ENCODE results near the gene KCTD13.

The KCTD13 gene

DNA sequence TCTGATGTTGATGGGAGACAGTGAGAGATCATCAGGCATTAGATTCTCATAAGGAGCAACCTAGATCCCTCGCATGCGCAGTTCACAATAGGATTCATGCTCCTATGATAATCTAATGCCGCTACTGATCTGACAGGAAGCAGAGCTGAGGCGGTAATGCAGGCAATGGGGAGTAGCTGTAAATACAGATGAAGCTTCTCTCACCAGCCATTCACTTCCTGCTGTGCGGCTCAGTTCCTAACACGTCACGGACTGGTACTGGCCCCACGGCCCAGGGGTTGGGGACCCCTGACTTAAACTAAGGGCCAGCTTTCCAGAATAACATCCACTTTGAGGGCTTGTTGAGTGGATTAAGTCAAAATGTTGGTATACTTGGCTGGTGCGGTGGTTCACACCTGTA is 33.3 kb upstream of the KCTD13 start:
- DNase-seq (ENCODE audit: extremely low read depth, low read depth): no peak
- TF ChIP-seq, protein P1, sequence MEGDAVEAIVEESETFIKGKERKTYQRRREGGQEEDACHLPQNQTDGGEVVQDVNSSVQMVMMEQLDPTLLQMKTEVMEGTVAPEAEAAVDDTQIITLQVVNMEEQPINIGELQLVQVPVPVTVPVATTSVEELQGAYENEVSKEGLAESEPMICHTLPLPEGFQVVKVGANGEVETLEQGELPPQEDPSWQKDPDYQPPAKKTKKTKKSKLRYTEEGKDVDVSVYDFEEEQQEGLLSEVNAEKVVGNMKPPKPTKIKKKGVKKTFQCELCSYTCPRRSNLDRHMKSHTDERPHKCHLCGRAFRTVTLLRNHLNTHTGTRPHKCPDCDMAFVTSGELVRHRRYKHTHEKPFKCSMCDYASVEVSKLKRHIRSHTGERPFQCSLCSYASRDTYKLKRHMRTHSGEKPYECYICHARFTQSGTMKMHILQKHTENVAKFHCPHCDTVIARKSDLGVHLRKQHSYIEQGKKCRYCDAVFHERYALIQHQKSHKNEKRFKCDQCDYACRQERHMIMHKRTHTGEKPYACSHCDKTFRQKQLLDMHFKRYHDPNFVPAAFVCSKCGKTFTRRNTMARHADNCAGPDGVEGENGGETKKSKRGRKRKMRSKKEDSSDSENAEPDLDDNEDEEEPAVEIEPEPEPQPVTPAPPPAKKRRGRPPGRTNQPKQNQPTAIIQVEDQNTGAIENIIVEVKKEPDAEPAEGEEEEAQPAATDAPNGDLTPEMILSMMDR (IDR thresholded peaks at IDR 0.05; ENCODE audit: low read depth, low read length): no peak

DNA sequence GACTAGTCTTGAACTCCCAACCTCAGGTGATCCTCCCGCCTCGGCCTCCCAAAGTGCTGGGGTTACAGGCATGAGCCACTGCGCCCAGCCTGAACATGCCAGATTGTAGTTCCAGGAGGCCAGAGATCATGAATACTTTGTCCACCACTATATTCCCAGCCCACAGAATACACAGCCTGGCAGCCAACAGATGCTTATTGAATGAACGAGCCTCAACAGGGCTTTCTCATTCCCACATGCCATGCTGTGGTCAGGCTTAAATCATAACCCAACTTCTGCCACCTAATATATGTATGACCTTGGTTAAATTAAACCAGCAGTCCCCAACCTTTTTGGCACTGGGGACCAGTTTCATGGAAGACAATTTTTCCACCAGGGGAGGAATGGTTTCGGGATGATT is 32.7 kb upstream of the KCTD13 start:
- DNase-seq (ENCODE audit: extremely low read depth, low read depth): no peak
- TF ChIP-seq, protein P1 (IDR thresholded peaks at IDR 0.05; ENCODE audit: low read depth, low read length): no peak

DNA sequence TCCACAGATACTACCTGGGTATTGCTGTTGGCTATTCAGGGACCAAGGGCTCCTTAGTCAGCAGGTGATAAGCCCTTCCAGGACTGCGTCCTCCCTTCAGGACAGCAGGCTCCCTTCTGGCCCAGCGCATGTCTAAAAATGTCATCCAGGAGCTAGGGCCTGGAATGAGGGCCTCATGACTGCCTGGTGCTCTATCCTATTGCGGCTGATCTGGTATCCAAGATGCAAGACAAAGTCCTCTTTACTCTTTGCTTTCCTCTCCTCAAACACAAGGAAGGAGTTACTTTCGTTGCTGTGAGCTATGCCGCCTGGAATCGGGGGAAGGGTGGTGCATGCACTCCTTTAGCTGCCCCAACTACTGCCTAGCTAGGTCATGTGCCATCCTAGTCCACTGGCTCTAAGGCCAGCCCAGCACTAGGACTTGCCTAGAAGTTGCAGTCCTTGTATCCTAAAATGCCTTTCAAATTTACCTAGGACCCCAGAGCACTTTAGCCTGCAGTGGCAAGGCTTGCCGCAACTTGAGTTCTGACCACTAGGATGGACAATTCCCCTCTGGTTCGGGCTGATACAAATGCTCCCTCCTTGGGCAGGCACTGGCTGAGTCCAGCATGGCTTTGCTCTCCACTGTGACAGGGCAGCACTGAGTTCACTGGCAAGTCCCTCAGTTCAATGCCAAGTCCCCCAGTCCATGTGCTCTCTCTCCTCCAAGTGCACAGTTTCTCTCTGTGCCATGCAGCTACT is 25.8 kb upstream of the KCTD13 start:
- TF ChIP-seq, protein P1 (IDR thresholded peaks at IDR 0.05; ENCODE audit: low read depth, low read length): no peak
- DNase-seq (ENCODE audit: extremely low read depth, low read depth): no peak

DNA sequence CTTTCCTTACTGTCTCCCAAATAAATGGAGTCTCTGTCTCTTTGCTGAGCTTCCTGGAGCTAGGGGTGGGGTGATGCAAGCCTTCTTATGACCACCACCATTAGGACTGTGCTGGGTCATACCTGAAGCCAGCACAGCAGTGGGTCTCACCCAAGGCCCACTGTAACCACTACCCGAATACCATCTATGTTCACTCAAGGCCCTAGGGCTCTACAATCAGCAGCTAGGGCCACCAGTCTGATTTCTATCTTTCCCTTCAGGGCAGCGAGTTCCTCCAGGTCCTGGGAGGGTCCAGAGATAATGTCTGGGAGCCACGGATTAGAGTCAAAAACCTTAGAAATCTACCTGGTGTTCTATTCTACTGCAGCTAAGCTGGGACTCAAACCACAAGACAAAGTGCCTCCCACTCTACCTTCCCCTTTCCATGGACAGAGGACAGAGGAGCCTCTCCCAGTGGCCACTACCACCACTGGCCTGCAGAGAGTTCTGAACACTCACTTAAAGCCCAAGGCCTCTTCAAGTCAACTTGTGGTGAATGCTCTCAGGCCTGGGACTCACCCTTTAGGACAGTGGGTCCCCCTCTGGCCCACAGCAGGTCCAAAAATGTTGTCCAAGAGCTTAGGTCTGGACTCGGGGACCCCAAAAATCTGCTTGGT is 24.9 kb upstream of the KCTD13 start:
- DNase-seq (ENCODE audit: extremely low read depth, low read depth): no peak
- TF ChIP-seq, protein P1 (IDR thresholded peaks at IDR 0.05; ENCODE audit: low read depth, low read length): no peak

DNA sequence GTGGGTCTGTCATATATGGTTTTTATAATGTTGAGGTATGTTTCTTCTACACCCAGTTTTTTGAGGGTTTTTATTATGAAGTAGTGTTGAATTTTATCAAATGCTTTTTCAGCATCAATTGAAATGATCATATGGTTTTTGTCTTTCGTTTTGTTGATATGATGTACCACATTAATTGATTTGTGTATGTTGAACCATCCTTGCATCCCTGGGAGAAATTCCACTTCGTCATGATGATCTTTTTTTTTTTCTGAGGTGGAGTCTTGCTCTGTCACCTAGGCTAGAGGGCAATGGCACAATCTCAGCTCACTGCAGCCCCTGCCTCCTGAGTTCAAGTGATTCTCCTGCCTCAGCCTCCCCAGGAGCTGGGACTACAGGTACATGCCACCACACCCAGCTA is 21.9 kb upstream of the KCTD13 start:
- TF ChIP-seq, protein P1 (IDR thresholded peaks at IDR 0.05; ENCODE audit: low read depth, low read length): no peak
- DNase-seq (ENCODE audit: extremely low read depth, low read depth): no peak

DNA sequence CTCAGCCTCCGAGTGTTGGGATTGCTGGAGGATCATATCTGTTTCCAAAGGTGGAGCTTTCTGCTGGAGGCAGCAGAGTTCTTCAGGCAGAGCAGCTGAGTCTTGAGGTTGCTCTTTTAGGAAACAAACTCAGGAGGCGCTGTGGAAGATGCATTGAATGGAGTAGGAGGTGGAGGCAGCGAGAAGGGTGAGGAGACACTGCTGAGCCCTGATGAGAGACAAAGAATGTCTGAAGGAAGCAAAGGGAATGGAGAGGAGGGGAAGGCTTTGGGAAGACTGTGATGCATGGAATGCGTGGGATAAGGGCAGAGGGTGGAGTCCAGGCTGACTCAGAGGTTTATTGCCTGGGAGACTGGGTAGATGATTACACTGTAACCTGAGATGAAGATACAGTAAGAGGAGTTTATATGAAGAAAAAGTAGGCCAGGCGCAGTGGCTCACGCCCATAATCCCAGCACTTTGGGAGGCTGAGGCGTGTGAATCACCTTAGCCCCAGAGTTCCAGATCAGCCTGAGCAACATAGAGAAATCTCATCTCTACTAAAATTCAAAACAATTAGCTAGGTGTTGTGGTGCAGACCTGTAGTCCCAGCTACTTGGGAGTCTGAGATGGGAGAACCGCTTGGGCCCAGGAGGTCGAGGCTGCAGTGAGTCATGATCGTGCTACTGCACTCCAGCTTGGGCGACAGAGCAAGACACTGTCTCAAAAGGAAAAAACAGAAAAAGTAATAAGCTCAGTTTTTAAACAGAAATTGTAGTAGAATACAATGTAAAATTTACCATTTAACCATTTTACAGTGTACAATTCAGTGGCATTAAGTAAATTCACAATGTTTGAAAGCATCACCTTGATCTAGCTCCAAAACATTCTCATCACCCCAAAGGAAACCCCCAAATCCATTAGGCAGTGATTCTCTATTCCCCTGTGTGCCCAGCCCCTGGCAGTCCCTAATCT is 18.1 kb upstream of the KCTD13 start:
- peak; percentile 95 for DNase-seq (ENCODE audit: extremely low read depth, low read depth)
- TF ChIP-seq, protein P1 (IDR thresholded peaks at IDR 0.05; ENCODE audit: low read depth, low read length): peak; percentile 48
